Smooth muscle cell (in vitro differentiated cells): ENCODE measurements around the gene EFCAB5. TPM values are rescaled to one million over a fixed set of nuclear protein-coding genes. Genes with fewer than 3 reads are reported as not detected.

Experiments
- DNase-seq: peaks from one replicate; lab custom pipeline; 2025; ENCODE audit not compliant: unreplicated experiment; lab: John Stamatoyannopoulos, UW
- H2AFZ ChIP-seq: fragments of 200-600 bp; sonication (generic); 2 replicates; pipeline ENCODE4 v1.6.0; 2016; ENCODE audit warnings: antibody characterized with exemption, low read depth, mild to moderate bottlenecking
- H3F3A ChIP-seq: fragments of 200-600 bp; sonication (generic); 2 replicates; pipeline ENCODE4 v1.6.0; 2017; ENCODE audit warnings: antibody characterized with exemption, low read depth
- H3K27ac ChIP-seq: fragments of 200-600 bp; sonication (generic); 2 replicates; pipeline ENCODE4 v1.5.1; 2016; ENCODE audit warnings: low read depth, mild to moderate bottlenecking
- H3K27me3 ChIP-seq: fragments of 200-600 bp; sonication (generic); 2 replicates; pipeline ENCODE4 v1.6.1; 2016; ENCODE audit warnings: low read depth, mild to moderate bottlenecking
- H3K36me3 ChIP-seq: fragments of 200-600 bp; sonication (generic); 2 replicates; pipeline ENCODE4 v1.5.1; 2016; ENCODE audit warnings: low read depth
- H3K4me1 ChIP-seq: fragments of 200-600 bp; sonication (generic); 2 replicates; pipeline ENCODE4 v1.5.1; 2016; ENCODE audit warnings: low read depth
- H3K4me2 ChIP-seq: fragments of 200-600 bp; sonication (generic); 2 replicates; pipeline ENCODE4 v1.6.0; 2016; ENCODE audit warnings: mild to moderate bottlenecking
- H3K4me3 ChIP-seq: fragments of 200-600 bp; sonication (generic); 2 replicates; pipeline ENCODE4 v1.5.1; 2016; ENCODE audit warnings: mild to moderate bottlenecking
- H3K79me2 ChIP-seq: fragments of 200-600 bp; sonication (generic); 2 replicates; pipeline ENCODE4 v1.6.0; 2016; ENCODE audit warnings: low read depth, mild to moderate bottlenecking
- H3K9ac ChIP-seq: fragments of 200-600 bp; sonication (generic); 2 replicates; pipeline ENCODE4 v1.6.0; 2016; ENCODE audit warnings: low read depth
- H3K9me3 ChIP-seq: fragments of 200-600 bp; sonication (generic); replicated peaks from 2 replicates; pipeline ENCODE4 v1.5.1; 2016; ENCODE audit warnings: low read depth
- H4K20me1 ChIP-seq: fragments of 200-600 bp; sonication (generic); 2 replicates; pipeline ENCODE4 v1.6.0; 2016; ENCODE audit warnings: low read depth
- WGBS: methylation state at CpG from one replicate; pipeline ENCODE4 v1.1.7; 2016; ENCODE audit warnings: low lambda C conversion rate; 5-methylcytosine and 5-hydroxymethylcytosine counted together
- polyA plus RNA-seq: library from polyadenylated mRNA; unstranded; fragments of >200 nt; fragmentation: Nextera tagmentation; extraction: Ambion mirVana; gene quantifications from 2 replicates; pipeline ENCODE4 v1.2.1, GENCODE V29; 2016
- total RNA-seq: library from RNA; depleted of rRNA; stranded (reverse); fragments of >200 nt; gene quantifications from 2 replicates; pipeline ENCODE4 v1.2.3, GENCODE V29; 2014
- TF ChIP-seq, protein P1 (sequence below): fragments of 200-600 bp; sonication (generic); IDR thresholded peaks from 2 replicates; pipeline ENCODE4 v1.5.1; 2017; ENCODE audit warnings: borderline replicate concordance, mild to moderate bottlenecking, antibody characterized with exemption; ENCODE audit not compliant: insufficient read depth, poor library complexity, severe bottlenecking

The EFCAB5 gene
- total and polyA plus RNA-seq, 2 experiments from 2014 or later = 0.31 TPM; not detected in 1

DNA sequence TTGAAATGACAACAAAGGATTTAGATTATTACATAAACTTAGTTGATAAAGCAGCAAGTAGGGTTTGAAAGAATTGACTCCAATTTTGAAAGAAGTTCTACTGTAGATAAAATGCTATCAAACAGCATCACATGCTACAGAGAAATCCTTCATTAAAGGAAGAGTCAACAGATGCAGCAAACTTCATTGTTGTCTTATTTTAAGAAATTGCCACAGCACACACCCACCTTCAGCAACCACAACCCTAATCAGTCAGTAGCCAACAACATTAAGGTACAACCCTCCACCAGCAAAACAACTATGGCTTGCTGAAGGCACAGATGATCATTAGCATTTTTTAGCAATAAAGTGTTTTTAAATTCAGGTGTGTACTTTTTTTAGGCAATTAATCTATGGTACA is 100.1 kb downstream of the EFCAB5 start:
- H3K79me2 ChIP-seq = no peaks in the 10 kb centered on the region
- TF ChIP-seq, protein P1, sequence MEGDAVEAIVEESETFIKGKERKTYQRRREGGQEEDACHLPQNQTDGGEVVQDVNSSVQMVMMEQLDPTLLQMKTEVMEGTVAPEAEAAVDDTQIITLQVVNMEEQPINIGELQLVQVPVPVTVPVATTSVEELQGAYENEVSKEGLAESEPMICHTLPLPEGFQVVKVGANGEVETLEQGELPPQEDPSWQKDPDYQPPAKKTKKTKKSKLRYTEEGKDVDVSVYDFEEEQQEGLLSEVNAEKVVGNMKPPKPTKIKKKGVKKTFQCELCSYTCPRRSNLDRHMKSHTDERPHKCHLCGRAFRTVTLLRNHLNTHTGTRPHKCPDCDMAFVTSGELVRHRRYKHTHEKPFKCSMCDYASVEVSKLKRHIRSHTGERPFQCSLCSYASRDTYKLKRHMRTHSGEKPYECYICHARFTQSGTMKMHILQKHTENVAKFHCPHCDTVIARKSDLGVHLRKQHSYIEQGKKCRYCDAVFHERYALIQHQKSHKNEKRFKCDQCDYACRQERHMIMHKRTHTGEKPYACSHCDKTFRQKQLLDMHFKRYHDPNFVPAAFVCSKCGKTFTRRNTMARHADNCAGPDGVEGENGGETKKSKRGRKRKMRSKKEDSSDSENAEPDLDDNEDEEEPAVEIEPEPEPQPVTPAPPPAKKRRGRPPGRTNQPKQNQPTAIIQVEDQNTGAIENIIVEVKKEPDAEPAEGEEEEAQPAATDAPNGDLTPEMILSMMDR = no peak
- H2AFZ ChIP-seq = no peak overlapping the region
- H4K20me1 ChIP-seq = no peaks in the 10 kb centered on the region
- H3K4me1 ChIP-seq = no peaks in the 10 kb centered on the region
- H3K27ac ChIP-seq = no peak overlapping the region
- no peak overlapping the region for H3K4me2 ChIP-seq
- no peaks in the 10 kb centered on the region for H3K9me3 ChIP-seq
- H3K27me3 ChIP-seq = peaks cover 6% of the 10 kb centered on the region
- no peaks in the 10 kb centered on the region for H3K36me3 ChIP-seq
- no peaks in the 10 kb centered on the region for H3F3A ChIP-seq
- no peak overlapping the region for H3K4me3 ChIP-seq
- no peak for DNase-seq
- H3K9ac ChIP-seq = no peak overlapping the region

- no peak overlapping the region for H3K9ac ChIP-seq
Observed at GRCh38 chr17:30062372-30062771, 120.9 kb downstream of the EFCAB5 start.

DNA sequence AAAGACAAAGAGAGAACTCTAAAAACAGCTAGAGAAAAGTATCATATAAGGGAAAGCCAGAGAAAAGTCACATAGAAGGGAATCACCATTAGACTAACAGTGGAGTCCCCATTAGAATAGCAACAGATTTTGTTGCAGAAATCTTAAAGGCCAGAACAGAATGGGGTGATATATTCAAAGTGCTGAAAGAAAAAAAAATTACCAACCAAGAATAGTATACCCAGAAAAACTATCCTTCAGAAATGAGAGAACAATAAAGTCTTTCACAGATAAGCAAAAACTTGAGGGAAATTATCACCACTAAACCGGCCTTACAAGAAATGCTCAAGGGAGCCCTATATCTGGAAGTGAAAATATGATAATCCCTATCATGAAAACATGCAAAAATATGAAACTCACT is 123.3 kb downstream of the EFCAB5 start:
- DNase-seq = no peak
- TF ChIP-seq, protein P1 = no peak
- no peak overlapping the region for H3K9ac ChIP-seq
- H3K4me1 ChIP-seq = no peaks in the 10 kb centered on the region
- 97% methylated on average over 1 of the region's 1 CpG for WGBS
- no peaks in the 10 kb centered on the region for H4K20me1 ChIP-seq
- H3K4me2 ChIP-seq = no peak overlapping the region
- no peaks in the 10 kb centered on the region for H3K79me2 ChIP-seq
- H3K27ac ChIP-seq = no peak overlapping the region
- no peaks in the 10 kb centered on the region for H3F3A ChIP-seq
- no peaks in the 10 kb centered on the region for H3K27me3 ChIP-seq
- H3K36me3 ChIP-seq = no peaks in the 10 kb centered on the region
- no peak overlapping the region for H3K4me3 ChIP-seq
- H3K9me3 ChIP-seq = peaks cover 14% of the 10 kb centered on the region
- H2AFZ ChIP-seq = no peak overlapping the region

More at GRCh38 chr17:30062372-30062771, 120.9 kb downstream of the EFCAB5 start:
- H3K27ac ChIP-seq = no peak overlapping the region
- no peak overlapping the region for H3K4me3 ChIP-seq
- H3K36me3 ChIP-seq = no peaks in the 10 kb centered on the region
- TF ChIP-seq, protein P1 = no peak
- peaks cover 6% of the 10 kb centered on the region for H3K27me3 ChIP-seq
- H3K79me2 ChIP-seq = no peaks in the 10 kb centered on the region
- H2AFZ ChIP-seq = no peak overlapping the region
- no peaks in the 10 kb centered on the region for H3K4me1 ChIP-seq
- no peak for DNase-seq
- no peak overlapping the region for H3K4me2 ChIP-seq
- H3F3A ChIP-seq = no peaks in the 10 kb centered on the region
- 72% methylated on average over 4 of the region's 4 CpGs for WGBS
- H4K20me1 ChIP-seq = no peaks in the 10 kb centered on the region
- H3K9me3 ChIP-seq = peaks cover 14% of the 10 kb centered on the region

DNA sequence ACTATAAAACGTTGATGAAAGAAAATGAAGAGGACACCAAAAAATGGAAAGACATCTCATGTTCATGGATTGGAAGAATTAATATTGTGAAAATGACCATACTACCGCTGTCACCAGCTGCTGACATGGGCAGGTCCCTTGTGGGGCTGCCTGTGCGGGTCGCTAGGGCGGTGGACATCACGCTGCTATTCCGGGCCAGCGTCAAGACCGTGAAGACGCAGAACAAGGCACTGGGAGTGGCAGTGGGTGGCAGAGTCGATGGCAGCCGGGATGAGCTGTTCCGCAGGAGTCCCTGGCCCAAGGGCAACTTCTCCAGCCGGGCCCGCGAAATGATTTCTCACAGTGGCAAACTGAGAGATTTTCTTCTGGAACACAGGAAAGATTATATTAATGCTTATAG is 127.0 kb downstream of the EFCAB5 start:
- Histone ChIP-seq H3K27ac (no peak overlapping the region), H3K79me2 (no peaks in the 10 kb centered on the region), H3K9ac (no peak overlapping the region), H3K9me3 (peaks cover 14% of the 10 kb centered on the region), H4K20me1 (no peaks in the 10 kb centered on the region), H3K36me3 (no peaks in the 10 kb centered on the region), H3K4me2 (no peak overlapping the region), H2AFZ (no peak overlapping the region), H3K4me1 (no peaks in the 10 kb centered on the region), H3K27me3 (peaks cover 5% of the 10 kb centered on the region), H3F3A (no peaks in the 10 kb centered on the region), H3K4me3 (no peak overlapping the region)
- TF ChIP-seq, protein P1 = no peak
- DNase-seq = no peak
- WGBS = 97% methylated on average over 16 of the region's 16 CpGs
